ENCODE data around the gene AFTPH.

Gene AFTPH

GRCh38 chr2:64602436-64602835 is 78.3 kb downstream of the AFTPH start:
- TF ChIP-seq CTCF (IDR thresholded peaks at IDR 0.05; ENCODE audit: insufficient read depth, low read depth, low read length, missing control alignments): no peak
- no peak for DNase-seq (ENCODE audit: low read depth)

GRCh38 chr2:64604155-64604554 is 80.0 kb downstream of the AFTPH start:
- DNase-seq (ENCODE audit: low read depth): no peak
- H3K4me3 ChIP-seq (ENCODE audit: low read length): no peak overlapping the region
- TF ChIP-seq CTCF (IDR thresholded peaks at IDR 0.05; ENCODE audit: insufficient read depth, low read depth, low read length, missing control alignments): no peak

More at GRCh38 chr2:64602436-64602835, 78.3 kb downstream of the AFTPH start:
- H3K4me3 ChIP-seq (ENCODE audit: low read length): no peak overlapping the region

- TF ChIP-seq CTCF (IDR thresholded peaks at IDR 0.05; ENCODE audit: insufficient read depth, low read depth, low read length, missing control alignments): no peak
- peak; percentile 78 for DNase-seq (ENCODE audit: low read depth)
- H3K4me3 ChIP-seq (ENCODE audit: low read length): no peak overlapping the region
Observed at GRCh38 chr2:64605026-64605471, 80.9 kb downstream of the AFTPH start.

- H3K4me3 ChIP-seq (ENCODE audit: low read length): no peak overlapping the region
- TF ChIP-seq CTCF (IDR thresholded peaks at IDR 0.05; ENCODE audit: insufficient read depth, low read depth, low read length, missing control alignments): no peak
- no peak for DNase-seq (ENCODE audit: low read depth)
Observed at GRCh38 chr2:64605991-64606478, 81.9 kb downstream of the AFTPH start.

- no peak for TF ChIP-seq CTCF (IDR thresholded peaks at IDR 0.05; ENCODE audit: insufficient read depth, low read depth, low read length, missing control alignments)
- DNase-seq (ENCODE audit: low read depth): peak; percentile 94
- H3K4me3 ChIP-seq (ENCODE audit: low read length): no peak overlapping the region
Observed at GRCh38 chr2:64606479-64607363, 82.6 kb downstream of the AFTPH start.

GRCh38 chr2:64607381-64608304 is 83.5 kb downstream of the AFTPH start:
- TF ChIP-seq CTCF (IDR thresholded peaks at IDR 0.05; ENCODE audit: insufficient read depth, low read depth, low read length, missing control alignments): no peak
- DNase-seq (ENCODE audit: low read depth): peak; percentile 90
- H3K4me3 ChIP-seq (ENCODE audit: low read length): no peak overlapping the region
